ENCODE results near the gene MKLN1. TPM values are rescaled to one million over a fixed set of nuclear protein-coding genes. Genes with fewer than 3 reads are reported as not detected.
"Not testable (repeated sequence)": the region's sequence is repeated elsewhere in the genome, so short reads cannot be mapped to it uniquely, and the experiment has no call there.

MKLN1 gene
- polyA plus RNA-seq, 3 donors from 2014 or later = 10.8 to 26.6 (median 17.5) TPM

DNA sequence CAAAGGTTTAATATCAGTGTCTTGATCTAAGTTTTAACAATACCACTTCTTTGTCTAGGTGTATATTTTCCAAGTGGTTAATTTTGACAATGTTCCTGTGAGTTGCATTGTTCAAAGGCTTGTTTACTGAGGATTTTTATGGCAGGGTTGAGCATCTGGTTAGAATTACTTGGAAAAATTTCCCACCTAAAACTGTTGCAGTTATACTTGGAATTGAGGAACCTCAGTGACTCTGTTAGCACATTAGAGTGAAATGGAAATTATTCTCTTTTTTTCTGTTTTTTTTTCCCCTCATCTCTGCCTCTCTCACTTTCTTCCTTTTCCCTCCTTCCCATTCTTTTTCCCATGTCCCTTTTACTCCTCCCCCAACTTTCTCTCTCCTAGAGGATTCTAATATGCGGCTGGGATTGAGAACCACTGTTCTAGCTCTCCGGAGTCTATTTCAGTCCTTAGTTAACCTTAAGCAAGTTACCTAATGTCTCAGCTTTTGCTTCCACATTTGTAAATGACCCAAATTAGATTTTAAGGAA, 121.8 kb downstream of the MKLN1 start:
- Mint-ChIP-seq H3K27ac (peak overlapping the region in 1 of 6 donors; percentile 43), H3K4me1 (peaks cover 0 to 3% of the 10 kb centered on the region in 2 donors), H3K27me3 (ENCODE audit: low read depth in 3 of 3) (no peaks in the 10 kb centered on the region), H3K36me3 (peaks cover 20 to 27% (median 27%) of the 10 kb centered on the region in 3 donors), H3K4me3 (no peak overlapping the region), H3K9me3 (no peaks in the 10 kb centered on the region)
- no peak for DNase-seq

DNA sequence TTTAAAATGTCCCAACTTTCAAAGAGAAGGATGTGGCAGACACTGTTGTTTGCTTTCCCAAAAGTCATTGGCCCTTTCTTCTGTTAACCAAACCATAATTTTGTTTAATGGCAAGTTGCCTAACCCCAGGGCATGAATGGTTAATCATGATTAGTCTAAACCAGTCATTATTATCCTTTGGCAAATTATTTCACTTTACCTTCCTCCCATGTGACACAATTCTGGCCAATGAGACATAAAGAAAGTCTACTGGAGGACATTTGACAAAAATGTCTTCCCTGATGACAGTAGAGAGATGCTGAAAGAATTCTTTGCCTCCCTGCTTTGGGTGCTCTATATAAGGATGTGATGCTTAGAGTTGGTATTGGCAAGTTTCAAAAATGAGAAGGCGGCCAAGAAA, 126.8 kb downstream of the MKLN1 start:
- H3K9me3 Mint-ChIP-seq = no peaks in the 10 kb centered on the region
- H3K4me3 Mint-ChIP-seq = no peak overlapping the region
- no peaks in the 10 kb centered on the region for H3K4me1 Mint-ChIP-seq
- H3K27me3 Mint-ChIP-seq (ENCODE audit: low read depth in 3 of 3) = peaks cover 0 to 2% (median 0%) of the 10 kb centered on the region in 3 donors
- H3K27ac Mint-ChIP-seq = no peak overlapping the region
- no peak for DNase-seq
- peaks cover 11 to 30% (median 19%) of the 10 kb centered on the region in 3 donors for H3K36me3 Mint-ChIP-seq

DNA sequence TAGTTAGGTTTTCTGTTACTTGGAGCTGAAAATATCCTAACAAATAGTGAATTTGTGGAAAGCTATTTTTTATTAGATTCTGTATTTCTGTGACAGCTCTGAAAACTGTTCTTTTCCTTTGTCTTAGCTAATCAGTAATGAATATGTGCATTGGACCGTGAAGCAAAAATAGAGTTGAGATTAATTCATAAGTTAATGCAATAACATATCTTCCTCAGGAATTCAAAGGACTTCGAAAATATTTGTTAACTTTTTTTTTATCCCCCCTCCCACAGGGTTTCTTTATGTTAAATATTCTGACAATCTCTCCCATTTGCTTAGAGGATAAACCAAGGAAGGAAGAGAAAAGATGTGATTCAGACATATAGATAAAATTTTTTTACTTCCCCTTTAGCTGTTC, 127.3 kb downstream of the MKLN1 start:
- Mint-ChIP-seq H3K27ac (no peak overlapping the region), H3K36me3 (peaks cover 6 to 25% (median 14%) of the 10 kb centered on the region in 3 donors), H3K4me1 (no peaks in the 10 kb centered on the region), H3K9me3 (no peaks in the 10 kb centered on the region), H3K27me3 (ENCODE audit: low read depth in 3 of 3) (peaks cover 0 to 2% (median 0%) of the 10 kb centered on the region in 3 donors), H3K4me3 (no peak overlapping the region)
- no peak for DNase-seq

DNA sequence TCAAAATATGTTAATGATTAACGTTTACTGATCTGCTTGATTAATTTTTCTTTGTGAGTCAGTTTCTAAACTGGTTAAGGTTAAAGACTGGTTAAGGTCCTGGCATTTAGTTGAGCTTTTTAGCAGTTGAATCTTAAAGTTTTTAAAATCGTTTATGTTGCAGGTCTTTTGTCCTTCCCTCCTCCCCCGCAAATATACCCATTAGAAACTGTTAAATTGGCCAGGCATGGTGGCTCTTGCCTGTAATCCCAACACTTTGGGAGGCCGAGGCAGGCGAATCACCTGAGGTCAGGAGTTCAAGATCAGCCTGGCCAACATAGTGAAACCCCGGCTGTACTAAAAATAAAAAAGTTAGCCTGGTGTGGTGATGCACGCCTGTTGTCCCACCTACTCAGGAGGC, 127.9 kb downstream of the MKLN1 start:
- Mint-ChIP-seq H3K9me3 (no peaks in the 10 kb centered on the region), H3K4me1 (no peaks in the 10 kb centered on the region), H3K36me3 (peaks cover 5 to 22% (median 9%) of the 10 kb centered on the region in 3 donors), H3K27ac (no peak overlapping the region), H3K4me3 (no peak overlapping the region), H3K27me3 (ENCODE audit: low read depth in 3 of 3) (peaks cover 0 to 2% (median 0%) of the 10 kb centered on the region in 3 donors)
- no peak for DNase-seq

DNA sequence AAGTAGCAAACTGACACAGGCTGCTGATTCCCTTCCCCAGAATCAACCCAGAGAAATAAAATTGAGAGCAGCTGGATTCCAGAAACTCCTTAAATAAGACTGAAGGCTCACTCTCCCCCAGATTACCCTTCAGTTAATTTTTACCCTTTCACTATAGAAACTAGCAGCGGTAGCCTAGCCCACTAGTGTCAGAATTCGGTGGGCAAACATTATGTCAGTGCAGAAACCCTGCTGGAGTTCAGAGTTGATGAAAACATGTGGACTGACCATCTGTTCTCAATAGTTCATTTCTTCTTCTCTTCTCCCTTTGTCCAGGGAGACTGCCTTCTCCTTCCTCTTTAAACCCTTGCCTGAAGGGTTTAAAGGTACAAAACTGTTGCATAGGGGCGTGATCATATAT, 128.7 kb downstream of the MKLN1 start:
- no peak for DNase-seq
- no peak overlapping the region for H3K27ac Mint-ChIP-seq
- peaks cover 5 to 21% (median 13%) of the 10 kb centered on the region in 3 donors for H3K36me3 Mint-ChIP-seq
- H3K9me3 Mint-ChIP-seq = no peaks in the 10 kb centered on the region
- no peaks in the 10 kb centered on the region for H3K4me1 Mint-ChIP-seq
- no peak overlapping the region for H3K4me3 Mint-ChIP-seq
- H3K27me3 Mint-ChIP-seq (ENCODE audit: low read depth in 3 of 3) = peaks cover 0 to 2% (median 0%) of the 10 kb centered on the region in 3 donors

GRCh38 chr7:131459256-131459655, 131.6 kb downstream of the MKLN1 start:
- no peaks in the 10 kb centered on the region for H3K9me3 Mint-ChIP-seq
- DNase-seq = no peak
- no peaks in the 10 kb centered on the region for H3K4me1 Mint-ChIP-seq
- peaks cover 15 to 30% (median 17%) of the 10 kb centered on the region in 3 donors for H3K36me3 Mint-ChIP-seq
- no peak overlapping the region for H3K4me3 Mint-ChIP-seq
- no peak overlapping the region for H3K27ac Mint-ChIP-seq
- peaks cover 0 to 2% (median 0%) of the 10 kb centered on the region in 3 donors for H3K27me3 Mint-ChIP-seq (ENCODE audit: low read depth in 3 of 3)

DNA sequence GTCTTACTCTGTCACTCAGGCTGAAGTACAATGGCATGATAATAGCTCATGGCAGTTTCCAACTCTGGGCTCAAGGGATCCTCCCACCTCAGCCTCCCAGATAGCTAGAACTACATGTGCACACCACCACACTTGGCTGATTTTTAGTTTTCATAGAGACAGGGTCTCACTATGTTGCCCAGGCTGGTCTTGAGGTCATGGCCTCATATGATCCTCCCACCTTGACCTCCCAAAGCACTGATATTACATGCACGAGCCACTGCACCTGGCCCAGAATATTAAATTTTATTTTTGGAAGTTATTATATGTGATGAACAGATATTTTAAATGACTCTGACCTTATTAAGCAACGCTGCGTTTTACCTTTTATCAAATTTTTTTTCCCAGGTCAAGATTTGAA, 134.4 kb downstream of the MKLN1 start:
- no peak overlapping the region for H3K27ac Mint-ChIP-seq
- peaks cover 12 to 38% (median 19%) of the 10 kb centered on the region in 3 donors for H3K36me3 Mint-ChIP-seq
- no peak for DNase-seq
- H3K4me1 Mint-ChIP-seq = no peaks in the 10 kb centered on the region
- no peaks in the 10 kb centered on the region for H3K9me3 Mint-ChIP-seq
- no peak overlapping the region for H3K4me3 Mint-ChIP-seq
- peaks cover 0 to under 1% (median 0%) of the 10 kb centered on the region in 3 donors for H3K27me3 Mint-ChIP-seq (ENCODE audit: low read depth in 3 of 3)

GRCh38 chr7:131462715-131463114, 135.0 kb downstream of the MKLN1 start:
- not testable (repeated sequence) for H3K9me3 Mint-ChIP-seq; H3K27me3 Mint-ChIP-seq (ENCODE audit: low read depth in 3 of 3); H3K4me1 Mint-ChIP-seq; DNase-seq; H3K4me3 Mint-ChIP-seq
- Mint-ChIP-seq H3K27ac (peak overlapping the region in 1 of 6 donors; percentile 41), H3K36me3 (peaks cover 18 to 41% (median 25%) of the 10 kb centered on the region in 3 donors)

DNA sequence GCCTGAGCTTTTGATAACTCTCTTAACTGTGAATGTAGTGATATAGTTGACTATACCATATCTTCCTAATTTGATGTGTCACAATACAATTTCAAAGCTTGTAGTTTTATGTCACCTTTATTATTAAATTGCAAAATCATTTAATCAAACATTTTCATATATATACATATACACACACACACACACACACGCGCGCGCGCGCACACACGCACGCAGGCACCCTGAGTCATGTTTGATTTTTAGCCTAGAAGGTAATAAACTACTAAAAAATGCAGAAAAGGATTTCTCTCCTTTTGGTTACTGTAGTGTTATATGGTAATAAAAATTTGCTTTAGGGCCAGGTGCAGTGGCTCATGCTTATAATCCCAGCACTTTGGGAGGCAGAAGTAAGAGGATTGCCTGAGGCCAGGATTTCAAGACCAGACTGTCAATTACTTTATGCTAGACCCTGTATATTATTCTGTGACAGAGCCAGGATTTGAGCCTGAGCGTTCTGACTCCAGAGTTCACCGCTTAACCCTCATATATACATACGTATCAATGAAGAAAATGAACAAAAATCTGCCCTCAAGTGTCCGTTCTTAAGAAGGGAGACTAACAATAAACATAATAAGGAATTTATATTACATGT, 139.2 kb downstream of the MKLN1 start:
- H3K27me3 Mint-ChIP-seq (ENCODE audit: low read depth in 3 of 3) = peaks cover 0 to 1% (median 0%) of the 10 kb centered on the region in 3 donors
- no peaks in the 10 kb centered on the region for H3K9me3 Mint-ChIP-seq
- DNase-seq = no peak
- H3K27ac Mint-ChIP-seq = no peak overlapping the region
- H3K4me3 Mint-ChIP-seq = no peak overlapping the region
- H3K36me3 Mint-ChIP-seq = peaks cover 23 to 49% (median 40%) of the 10 kb centered on the region in 3 donors
- H3K4me1 Mint-ChIP-seq = no peaks in the 10 kb centered on the region

- H3K36me3 Mint-ChIP-seq = peaks cover 23 to 42% (median 34%) of the 10 kb centered on the region in 3 donors
- H3K4me1 Mint-ChIP-seq = no peaks in the 10 kb centered on the region
- no peak overlapping the region for H3K4me3 Mint-ChIP-seq
- no peak overlapping the region for H3K27ac Mint-ChIP-seq
- H3K9me3 Mint-ChIP-seq = no peaks in the 10 kb centered on the region
- DNase-seq = no peak
- peaks cover 0 to 1% (median 0%) of the 10 kb centered on the region in 3 donors for H3K27me3 Mint-ChIP-seq (ENCODE audit: low read depth in 3 of 3)
These were observed 140.1 kb downstream of the MKLN1 start for GRCh38 chr7:131467788-131468187.

GRCh38 chr7:131471250-131472004, 143.8 kb downstream of the MKLN1 start:
- Mint-ChIP-seq H3K27ac (peak overlapping the region in 1 of 6 donors; percentile 30), H3K36me3 (peaks cover 33 to 44% (median 38%) of the 10 kb centered on the region in 3 donors), H3K4me1 (no peaks in the 10 kb centered on the region), H3K9me3 (peaks cover 0 to 1% (median 0%) of the 10 kb centered on the region in 6 donors), H3K27me3 (ENCODE audit: low read depth in 3 of 3) (peaks cover 0 to 1% (median 1%) of the 10 kb centered on the region in 3 donors), H3K4me3 (no peak overlapping the region)
- no peak for DNase-seq

DNA sequence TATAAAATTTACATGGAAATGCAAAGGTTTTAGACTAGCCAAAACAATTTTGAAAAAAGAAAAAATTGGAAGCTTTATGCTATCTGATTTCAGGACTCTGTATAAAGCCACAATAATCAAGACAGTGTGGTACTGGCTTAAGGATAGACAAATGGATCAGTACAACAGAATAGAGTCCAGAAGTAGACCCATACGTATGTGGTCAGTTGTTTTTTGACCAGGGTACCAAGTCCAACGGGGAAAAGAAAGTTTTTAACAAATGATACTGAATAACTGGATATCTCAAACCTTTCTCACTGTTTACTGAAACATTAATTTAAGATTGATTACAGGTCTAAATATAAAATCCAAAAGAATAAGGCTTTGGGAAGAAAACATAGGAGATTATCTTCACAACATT, 149.1 kb downstream of the MKLN1 start:
- Mint-ChIP-seq H3K36me3 (peaks cover 16 to 23% (median 18%) of the 10 kb centered on the region in 3 donors), H3K4me3 (no peak overlapping the region), H3K27ac (peak overlapping the region in 2 of 6 donors; percentile 12 to 16)

DNA sequence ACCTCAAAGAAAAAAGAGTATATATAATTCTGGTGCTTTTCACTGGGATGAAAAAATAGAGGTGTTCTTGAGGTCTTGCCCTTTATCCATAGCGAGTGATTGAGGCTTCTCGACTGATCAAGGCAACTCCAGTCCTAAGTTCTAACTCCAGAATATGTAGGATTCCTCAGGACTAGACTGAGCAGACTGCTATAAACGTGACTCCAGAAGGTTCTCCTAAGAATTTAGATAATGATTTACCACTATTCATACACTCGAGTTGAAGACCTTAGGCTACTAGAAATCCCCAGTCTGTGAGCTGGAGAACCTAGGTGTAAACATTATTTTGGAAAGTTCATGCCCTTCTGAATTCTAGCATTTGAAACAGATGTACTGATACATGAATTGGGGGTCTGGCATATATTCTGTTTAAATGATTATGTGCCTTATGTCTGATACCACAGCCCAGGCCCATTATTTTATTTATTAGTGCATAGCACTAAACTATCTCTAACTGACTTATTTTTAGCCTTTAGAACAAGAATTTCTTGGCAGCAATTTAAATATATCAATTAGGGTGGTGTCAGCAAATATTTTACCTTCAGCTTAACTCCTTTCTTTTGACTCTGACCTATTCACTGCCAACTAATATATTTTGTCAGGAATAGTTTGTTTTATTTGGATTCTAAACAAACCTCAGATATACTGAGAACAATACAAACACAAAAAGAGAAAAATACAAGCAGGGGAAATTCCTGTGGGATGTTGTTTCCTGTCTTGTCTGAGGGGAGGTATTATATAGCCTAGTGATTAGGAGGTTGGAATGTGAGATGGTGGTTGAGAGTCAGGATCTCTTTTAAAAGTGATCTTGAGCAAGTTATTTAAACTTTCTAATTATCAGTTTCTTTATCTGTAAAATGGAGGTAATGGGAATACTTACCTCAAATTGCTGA, 153.0 kb downstream of the MKLN1 start:
- H3K27me3 Mint-ChIP-seq (ENCODE audit: low read depth in 3 of 3) = peaks cover 0 to 2% (median 0%) of the 10 kb centered on the region in 3 donors
- H3K4me1 Mint-ChIP-seq = no peaks in the 10 kb centered on the region
- H3K27ac Mint-ChIP-seq = no peak overlapping the region
- no peaks in the 10 kb centered on the region for H3K9me3 Mint-ChIP-seq
- no peak overlapping the region for H3K4me3 Mint-ChIP-seq
- H3K36me3 Mint-ChIP-seq = peaks cover 0 to 11% (median 8%) of the 10 kb centered on the region in 3 donors
- DNase-seq = no peak

More for the DNA sequence above, 149.1 kb downstream of the MKLN1 start:
- Mint-ChIP-seq H3K4me1 (no peaks in the 10 kb centered on the region), H3K27me3 (ENCODE audit: low read depth in 3 of 3) (peaks cover 0 to 2% (median 1%) of the 10 kb centered on the region in 3 donors), H3K9me3 (peaks cover 0 to 1% (median 0%) of the 10 kb centered on the region in 6 donors)
- DNase-seq = no peak

Data from immature natural killer cell (primary cell).